GM19467 (cell line): ENCODE data around the gene FHIT.

Experiments used
- ATAC-seq: cut with Tn5 transposase; IDR thresholded peaks from one replicate; pipeline ENCODE4 v1.9.1; 2021; ENCODE audit warnings: mild to moderate bottlenecking, moderate library complexity; ENCODE audit not compliant: unreplicated experiment

FHIT gene

DNA sequence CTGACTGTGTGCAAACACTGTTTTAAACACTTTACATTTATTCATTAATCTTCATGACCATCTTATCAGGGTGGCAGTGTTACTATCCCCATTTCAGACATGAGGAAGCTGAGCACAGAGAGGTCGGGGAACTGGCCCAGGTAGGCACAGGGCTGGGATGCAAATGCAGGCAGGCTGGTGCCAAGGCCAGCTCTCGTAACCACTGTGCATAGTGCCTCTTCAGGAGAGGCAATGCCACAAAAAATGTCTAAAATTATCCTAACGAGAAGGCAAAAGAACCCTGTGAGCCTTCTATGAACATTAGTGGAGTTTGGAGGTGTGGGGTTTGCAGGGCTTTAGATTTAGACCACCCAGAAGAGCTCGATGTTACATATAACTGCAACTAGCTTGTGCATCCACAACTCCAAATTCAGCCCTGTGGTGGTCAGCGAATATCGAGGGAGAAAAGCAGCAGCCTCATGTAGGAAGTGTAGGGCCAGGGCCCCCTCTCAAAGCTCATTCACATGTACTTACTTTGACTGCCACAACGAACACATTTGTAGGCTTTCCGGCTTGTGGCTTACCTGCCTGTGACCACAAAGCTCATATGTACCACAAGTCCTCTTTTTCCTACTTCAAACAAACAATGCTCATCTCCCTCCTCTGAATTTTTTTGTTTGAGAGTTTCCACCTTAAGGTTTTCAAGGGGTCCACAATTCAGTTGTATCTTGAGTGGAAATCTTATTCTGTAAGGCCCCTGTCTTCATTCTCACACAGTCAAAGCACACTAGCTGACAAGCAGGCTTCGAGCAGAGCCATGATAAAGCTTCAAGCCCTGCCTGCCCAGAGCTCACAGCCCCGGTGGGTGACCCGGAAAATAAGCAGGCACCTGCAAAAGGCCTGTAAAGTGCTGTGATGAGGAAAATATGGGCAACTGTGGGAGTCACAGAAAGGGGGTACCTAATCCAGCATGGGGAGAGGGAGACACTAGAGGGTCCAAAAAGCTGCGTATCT lies 1478.5 kb downstream of the FHIT start:
- no peak for ATAC-seq

DNA sequence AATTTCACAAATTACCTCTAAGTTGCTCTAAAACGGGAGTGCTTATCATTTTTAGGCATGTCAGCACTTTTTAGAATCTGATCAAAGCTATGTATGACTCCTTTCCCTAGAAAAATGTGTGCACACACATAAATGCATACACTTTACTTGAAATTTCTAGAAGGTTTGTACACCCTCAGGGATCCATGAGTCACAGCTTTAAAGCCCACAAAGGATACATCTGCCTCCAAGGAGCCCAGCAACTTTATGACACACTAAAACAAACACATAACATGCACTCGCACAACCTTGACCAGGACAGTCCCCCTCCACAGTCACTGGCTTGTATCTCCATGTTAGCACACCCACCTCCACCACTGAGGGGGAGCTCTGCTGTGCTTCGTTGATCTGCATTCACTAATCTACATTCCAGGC lies 1479.5 kb downstream of the FHIT start:
- ATAC-seq, result no peak

DNA sequence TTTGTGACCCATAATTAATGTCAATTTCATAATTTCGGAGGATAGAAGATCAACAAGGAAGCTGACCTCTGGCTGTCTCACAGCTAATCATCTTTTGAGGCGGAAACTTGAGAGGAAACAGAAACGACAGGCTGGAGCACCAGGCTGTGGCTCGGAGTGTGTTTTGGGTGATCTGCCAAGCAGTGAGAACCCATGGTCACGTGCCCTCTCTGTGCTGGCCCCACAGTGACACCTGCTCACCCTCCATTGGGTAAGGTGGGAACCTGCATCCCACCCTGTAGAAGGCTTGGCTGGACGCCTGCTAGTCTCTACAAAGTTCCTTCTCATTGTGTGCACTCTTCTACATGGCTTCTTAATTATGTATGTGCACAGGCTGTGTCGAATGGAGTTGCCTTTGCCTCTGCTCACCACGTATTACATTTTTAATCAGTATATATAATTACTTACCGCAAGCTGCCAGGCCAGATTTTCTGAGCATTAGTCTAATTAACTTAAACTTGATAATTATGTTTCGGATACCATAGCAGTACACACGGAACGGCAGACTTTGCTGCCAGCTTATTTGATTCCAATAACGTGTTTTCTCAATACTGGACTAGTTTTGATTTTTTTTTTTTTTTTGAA lies 1482.0 kb downstream of the FHIT start:
- ATAC-seq, result no peak

DNA sequence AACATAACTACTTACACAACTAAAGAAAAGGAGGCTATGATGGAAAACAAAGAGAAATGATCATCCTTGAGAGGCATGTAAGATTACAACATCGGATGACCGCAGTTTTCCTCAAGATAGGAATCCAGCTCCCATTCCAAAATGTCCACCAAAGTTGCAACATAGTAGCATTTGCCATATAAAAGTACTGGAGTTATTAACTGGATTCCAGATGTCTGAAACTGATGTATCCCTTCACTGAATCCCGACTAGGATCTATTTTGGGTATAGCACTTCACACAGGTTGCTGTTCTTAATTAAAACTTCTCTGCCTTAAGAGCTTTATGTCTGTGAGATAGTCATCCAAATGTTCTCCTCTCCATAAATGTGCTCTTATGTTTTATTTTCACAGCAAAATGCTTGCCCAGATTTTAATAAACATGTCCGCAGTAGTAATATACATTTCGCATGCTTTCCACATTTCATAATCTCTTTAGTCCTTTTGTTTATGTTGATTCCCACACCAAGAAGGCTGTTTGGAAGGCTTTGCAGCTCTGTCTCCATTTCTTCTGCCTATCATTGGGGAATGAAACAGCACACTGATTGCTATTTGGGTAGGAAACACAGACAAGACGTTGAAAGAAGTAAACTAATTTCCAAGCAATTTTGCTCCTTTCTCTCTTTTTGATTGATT lies 1484.9 kb downstream of the FHIT start:
- no peak for ATAC-seq

DNA sequence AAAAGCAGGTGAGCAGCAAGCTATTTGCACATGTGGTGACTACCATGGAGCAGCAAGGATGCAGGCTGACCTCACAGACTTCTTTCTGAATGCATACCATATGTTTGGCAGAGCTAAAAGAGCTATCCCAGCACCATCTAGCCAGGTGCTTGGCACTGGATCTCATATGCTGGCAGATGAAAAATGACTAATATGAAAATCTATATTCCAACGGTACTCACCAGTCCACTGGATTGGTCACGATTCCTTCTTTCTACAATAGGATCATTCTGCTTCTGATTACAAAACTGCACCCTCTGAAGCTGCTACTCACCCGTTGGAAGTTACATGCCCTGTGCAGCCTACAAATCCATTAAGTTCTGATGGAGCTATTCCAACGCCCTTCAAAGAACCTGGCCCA lies 1487.1 kb downstream of the FHIT start:
- no peak for ATAC-seq

DNA sequence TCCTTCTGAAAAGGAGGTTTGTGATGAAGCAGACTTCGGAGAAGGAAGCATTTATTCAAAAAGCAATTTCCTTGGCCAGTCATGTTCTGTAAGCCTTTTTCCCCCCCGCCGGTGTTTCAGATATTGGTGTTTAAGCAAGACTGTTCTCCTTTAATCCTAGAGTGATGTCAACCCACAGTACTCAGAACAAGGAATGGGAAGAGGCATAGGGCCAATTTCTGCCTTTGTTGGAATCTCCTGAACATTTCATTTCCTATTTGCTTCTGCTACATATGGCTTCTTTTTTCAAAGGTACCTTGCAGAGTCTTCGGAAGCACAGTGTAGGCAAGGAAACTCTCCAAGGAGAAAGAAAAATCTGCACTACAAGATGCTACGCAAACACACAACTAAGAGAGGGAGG lies 1488.3 kb downstream of the FHIT start:
- ATAC-seq, result no peak

DNA sequence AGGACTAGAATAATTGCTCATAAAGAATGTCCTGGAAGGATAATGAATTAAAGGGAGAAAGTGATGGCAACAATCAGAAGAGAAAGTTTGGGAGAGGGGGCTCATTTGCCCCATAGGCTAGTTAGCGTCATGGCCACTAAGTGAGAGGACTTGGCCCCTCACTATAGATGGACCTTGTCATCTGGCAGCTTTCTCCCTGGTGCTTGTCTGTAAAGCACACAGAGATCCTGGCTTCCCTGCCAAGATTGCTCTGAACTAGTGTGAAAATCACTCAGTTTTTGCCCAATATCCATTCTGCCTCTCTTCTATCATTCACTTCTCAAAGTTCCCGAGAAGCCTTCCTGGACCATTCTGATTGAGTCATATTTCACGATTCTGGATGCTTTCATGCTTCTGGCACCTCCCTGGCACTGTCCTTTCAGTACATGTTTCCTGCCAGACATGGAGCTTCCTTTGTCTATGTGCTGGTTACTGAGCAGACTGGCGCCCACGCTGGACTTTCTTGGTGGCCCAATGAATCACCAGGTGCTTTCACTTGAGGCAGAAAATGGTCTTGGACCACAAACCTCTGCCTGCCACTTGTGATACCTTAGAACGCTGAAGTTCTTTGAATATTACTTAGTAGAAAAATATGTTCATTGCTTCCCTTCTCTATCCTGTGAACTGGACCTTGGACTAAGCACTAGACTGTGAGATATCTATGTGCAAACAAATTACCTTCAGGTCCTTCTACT lies 1491.8 kb downstream of the FHIT start:
- no peak for ATAC-seq

DNA sequence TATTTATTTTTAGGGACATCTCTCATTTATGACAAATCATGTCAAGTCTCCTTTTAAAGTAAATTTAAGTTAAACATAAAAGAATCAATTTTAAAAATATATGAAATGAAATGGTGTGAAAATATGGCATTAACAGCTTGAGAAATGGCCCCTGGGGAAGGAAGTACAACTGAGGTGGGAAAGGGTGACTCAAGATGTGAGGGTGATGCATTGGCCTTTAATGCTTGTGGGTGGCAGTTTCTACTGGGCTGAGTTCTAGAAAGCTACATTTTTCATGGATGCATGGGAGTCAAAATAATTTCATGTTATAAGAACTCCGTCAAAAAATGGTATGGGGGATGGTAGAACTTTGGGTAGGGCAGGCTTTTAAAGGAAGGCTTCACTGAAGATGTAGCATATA lies 1492.6 kb downstream of the FHIT start:
- ATAC-seq, result no peak

DNA sequence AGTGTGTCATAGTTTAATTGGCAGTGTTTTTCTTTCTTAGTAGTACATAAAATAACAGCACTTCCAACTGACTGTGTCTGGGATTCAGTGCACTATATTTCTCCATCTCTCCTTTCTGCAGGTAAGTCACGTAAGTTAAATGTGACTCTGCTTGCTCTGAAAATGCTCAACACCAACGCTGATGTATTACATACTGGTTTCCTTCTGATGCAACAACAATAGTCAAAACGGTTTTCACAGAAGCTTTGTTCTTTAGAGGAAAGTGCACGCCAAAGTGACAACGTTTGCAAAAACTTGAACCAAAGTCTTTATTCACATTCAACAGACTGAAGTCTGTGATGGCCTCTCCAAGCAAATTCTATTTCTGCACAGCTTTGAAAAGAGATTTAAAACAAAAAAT lies 1494.3 kb downstream of the FHIT start:
- ATAC-seq, result no peak

DNA sequence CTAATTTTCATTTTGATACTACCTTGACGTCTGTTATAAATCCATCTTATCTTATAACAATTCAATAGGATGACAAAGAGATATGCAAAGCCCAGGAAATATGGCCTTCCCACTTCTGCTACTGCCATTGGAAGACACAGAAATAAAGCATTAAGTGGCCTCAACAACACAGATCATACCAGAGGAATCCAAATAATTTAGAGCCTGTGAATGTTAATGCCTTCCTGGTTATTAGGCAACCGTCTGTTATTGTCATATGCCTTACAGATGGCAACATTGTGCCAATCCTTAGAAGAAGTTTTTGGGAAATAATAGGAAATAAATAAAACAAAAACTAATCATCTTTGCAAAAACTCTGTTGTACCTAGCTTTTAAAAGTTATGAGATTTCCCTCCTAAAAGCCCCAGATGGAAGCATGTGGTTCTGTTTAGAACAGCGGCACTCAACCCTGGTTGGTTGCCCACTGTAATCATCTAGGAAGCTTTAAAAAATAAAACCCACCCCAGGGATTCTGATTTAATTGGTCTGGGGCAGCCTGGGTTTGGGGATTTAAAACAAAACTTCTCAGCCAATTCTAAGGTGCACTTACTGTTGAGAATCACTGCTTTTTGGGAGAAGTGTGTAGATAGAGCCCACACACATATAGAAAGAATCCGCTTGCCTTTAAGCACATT lies 1496.7 kb downstream of the FHIT start:
- ATAC-seq, result no peak

DNA sequence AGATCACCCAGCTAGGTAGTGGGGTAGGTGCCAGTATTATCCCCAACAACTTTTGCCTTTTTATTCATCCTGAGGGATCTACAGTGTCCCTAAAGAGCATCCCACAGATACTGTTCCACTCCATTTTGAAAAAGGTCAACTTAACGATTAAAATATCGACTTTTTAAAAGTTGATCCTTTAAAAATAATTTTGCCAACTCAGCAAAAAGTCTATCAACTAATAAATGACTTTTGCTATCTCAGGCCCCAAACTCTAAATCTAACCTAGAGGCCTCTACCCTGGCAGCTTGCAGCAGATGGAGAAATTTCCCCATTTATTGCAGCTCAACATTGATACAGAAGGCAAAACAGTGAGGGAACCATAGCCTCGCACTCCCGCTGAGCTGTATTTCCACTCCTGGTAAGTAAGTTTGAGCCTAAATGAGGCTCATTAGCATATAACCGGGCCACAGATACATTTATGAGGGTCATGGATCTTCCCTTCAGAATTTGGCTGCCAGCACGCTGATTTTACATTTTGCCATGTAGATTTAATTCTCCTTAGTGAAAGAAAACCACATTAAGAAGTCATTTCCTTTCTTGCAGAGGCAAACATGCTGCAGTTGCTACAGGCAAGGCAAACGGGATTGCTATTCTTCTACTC lies 1497.3 kb downstream of the FHIT start:
- no peak for ATAC-seq

DNA sequence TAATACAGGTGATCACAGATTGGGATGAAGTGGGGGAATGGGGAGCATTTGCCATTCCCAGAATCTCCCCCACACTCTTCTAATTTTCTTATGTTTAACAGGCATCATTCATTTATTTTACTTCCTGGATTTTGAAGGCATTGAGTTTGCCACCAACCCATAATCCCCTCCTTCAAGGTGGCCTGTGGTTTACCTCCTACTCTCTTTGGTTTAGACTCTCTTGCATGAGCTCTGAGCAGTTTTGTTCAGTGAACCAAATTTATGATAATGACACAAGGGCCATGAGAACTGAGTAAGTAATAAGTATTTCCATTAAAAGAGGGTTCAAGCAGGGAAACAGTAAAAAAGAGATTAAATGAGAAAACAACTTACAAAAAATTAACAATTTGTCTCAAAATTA lies 1498.3 kb downstream of the FHIT start:
- ATAC-seq, result no peak

DNA sequence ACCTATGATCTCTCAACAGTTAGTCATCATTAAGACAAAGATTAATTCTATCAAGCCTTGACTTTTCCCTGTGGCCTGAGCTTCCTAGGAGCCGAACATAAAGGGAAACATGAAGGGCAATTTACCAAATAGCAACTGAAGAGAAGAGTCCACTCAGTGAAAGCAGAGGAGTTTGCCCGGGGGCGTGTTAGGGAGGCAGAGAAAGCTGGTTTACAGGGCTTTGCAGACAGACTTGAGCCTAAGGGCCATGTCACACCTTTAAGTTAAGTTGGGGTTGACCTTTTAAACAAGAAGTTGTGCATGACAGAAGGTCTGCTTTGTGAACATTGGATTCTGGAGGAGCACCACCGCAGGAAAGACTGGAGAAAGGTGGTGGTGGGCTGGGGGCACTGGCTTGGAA lies 1499.6 kb downstream of the FHIT start:
- ATAC-seq, result no peak

DNA sequence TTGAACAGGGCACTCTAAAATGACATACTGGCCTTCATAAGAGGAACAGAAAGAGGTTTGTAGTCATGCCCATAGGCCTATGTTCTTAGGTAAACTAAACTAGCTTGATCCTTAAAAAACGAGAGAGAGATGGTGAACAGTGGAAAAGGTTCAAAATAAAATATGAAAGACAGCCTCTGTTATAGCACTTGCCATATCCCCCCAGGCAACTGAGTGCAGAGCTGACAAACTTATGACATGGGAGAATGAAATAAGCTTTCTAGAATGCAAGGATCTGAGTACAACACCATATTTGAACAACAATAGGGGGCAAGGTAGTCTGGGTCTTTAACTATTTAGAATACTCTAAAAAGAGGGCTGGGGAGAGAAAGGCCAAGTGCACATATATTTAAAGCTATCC lies 1500.9 kb downstream of the FHIT start:
- no peak for ATAC-seq

DNA sequence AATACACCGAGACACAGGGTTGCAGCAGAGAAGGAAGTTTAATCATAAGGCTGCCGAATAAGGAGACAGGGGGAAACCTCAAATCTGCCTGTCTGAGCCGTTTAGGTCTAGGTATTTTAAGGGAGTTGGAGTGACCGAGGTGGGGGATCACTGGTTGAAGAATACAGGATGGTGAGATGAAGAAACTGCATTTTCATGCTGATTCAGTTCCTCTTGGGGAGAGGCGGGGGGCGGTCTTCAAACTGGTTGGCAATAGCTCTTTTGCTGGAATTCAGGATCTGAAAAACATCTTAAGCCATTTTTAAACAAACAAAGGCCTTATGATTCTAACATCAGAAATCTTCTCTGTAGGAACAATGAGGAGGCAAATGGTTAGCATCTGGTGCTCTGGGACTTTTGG lies 1502.0 kb downstream of the FHIT start:
- ATAC-seq, result no peak

DNA sequence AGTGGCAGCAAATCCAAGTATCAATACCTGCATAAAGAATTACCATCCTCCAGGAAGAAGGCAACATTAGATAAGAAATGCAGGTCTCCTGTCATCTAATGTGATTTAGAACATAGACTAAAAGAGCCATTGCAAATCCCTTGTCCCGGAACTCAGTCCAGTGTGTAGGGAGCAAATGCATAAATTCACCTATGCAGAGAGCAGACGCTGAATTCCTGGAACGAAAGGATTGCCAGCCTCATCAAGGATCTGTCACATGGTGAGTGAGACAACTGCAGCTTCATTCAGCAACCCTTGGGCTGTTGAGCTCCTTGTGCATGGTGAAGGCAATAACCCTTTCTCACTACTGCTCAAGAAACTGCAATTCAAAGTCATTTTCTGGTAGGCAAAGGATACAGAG lies 1504.7 kb downstream of the FHIT start:
- ATAC-seq, result no peak

DNA sequence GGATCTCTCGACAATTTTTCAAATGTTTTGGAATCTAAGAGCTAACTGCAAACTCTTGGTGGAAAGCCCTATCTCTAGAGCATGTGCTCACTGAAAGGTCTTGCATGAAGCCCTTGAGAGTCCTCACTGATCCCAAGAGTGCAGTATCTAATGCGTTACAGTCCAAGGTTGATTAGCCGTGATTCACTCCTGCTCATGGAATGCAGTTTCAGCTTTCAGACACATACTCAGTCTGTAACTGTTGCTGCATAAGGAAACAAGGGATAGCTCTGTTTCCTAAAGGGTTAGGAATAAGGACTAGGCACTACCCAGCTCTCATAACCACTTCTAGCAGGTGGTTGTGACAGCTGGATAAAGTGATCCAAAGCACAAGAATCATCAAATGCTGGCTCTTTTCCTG lies 1514.0 kb downstream of the FHIT start:
- no peak for ATAC-seq

DNA sequence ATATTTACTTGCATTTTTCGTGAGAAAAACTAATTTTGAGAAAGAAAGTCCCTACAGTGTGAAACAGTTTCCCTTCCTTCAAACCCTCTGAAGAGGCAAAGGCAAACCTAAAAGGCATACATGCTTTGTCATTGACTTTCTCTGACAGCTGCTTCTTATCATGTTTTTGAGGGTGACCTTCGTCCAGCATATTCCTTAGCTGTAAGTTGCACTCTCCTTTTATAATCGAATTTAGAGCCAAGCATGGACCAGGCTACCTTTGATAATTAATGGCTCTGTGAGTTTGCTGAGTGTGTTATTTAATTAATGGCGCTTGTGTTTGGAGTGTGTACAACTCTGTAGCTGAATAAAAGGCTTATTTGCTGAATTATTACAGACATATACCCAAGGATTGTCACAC lies 1517.2 kb downstream of the FHIT start:
- ATAC-seq, result no peak

DNA sequence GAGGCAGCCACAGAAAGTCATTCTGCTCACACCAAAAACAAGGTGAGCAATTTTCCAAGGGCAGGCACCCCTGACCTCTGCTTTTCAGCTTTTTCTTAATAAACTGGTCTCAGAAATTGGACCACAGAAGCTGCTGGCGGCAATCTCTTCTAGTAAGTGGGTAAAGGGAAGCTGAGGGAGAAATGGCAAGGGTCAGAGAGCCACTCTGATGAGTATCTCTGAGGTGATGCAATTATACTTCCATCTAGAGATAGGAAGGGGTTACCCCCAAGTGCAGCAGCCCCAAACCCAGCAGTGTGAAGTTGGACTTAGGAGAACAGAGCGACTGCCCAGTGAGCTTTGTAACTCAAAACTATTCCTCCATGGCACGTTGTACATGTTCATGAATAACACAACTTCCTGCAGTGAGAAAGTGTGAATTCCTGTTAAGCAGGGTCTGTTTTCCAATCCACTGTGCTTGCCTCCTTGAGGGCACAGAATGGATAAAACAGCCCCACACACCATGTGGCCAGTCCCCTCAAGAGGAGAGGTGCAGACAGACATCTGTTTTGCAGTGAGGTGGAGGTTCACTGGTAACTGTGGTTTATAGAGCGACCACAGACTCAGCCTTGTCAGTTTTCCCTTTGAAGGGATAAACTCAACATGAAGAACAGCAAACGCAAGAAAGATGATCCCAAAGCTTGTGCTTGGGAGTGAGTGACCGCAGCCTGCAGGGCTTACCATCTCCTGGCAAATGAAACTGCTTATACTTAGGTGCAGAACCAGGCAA lies 1518.0 kb downstream of the FHIT start:
- no peak for ATAC-seq
